ENCODE data around the gene PCNX1.

PCNX1 gene

DNA sequence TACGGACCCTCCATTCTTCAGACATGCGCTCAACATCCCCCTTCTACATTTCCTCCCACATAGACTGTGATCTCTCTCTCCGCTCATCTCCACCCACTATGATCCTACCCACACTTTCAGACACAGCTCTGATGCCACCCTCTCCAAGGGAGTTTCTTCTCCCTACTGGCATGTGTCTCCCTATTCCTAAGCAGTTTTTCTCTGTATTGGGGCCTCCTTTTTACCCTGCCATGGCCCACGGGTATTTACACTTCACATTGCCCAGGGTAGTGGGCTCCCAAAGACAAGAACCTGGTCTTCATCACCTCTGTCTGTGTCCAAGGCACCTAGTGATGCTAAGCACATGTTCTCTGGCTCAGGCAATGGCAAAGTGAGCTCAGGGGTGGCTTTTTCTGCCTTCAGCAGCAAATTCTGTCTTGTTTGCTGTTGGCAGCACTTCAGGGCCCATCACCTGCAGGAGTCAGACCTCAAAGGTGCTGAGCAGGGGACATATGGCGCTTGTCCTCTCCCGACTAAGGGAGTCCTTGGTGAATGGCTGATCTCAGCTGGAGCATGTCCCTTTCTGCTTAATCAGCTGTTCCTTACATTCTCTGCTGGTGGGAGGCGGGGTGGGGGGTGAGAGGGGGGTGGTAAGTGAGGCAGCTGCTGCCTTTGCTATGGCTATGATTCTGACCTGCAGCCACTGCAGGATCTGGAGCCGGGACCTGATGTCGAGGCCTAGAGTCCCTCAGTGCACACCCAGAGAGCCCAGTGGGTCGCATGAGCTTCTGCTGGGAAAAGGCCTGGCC, 256.8 kb downstream of the PCNX1 start:
- TF ChIP-seq ISL1 (CRISPR knock-in tag; IDR thresholded peaks at IDR 0.05) (no peak), CSDC2 (CRISPR knock-in tag; IDR thresholded peaks at IDR 0.05) (no peak), ZFP3 (CRISPR knock-in tag; IDR thresholded peaks at IDR 0.05) (no peak), ESRRG (CRISPR knock-in tag; IDR thresholded peaks at IDR 0.05) (no peak), SNAI2 (CRISPR knock-in tag; IDR thresholded peaks at IDR 0.05) (no peak), PPARA (CRISPR knock-in tag; IDR thresholded peaks at IDR 0.05; ENCODE audit: borderline replicate concordance) (no peak), TCF4 (CRISPR knock-in tag; IDR thresholded peaks at IDR 0.05; ENCODE audit: borderline replicate concordance) (no peak), ZNF70 (CRISPR knock-in tag; IDR thresholded peaks at IDR 0.05) (no peak)
- TF ChIP-seq, protein P1, sequence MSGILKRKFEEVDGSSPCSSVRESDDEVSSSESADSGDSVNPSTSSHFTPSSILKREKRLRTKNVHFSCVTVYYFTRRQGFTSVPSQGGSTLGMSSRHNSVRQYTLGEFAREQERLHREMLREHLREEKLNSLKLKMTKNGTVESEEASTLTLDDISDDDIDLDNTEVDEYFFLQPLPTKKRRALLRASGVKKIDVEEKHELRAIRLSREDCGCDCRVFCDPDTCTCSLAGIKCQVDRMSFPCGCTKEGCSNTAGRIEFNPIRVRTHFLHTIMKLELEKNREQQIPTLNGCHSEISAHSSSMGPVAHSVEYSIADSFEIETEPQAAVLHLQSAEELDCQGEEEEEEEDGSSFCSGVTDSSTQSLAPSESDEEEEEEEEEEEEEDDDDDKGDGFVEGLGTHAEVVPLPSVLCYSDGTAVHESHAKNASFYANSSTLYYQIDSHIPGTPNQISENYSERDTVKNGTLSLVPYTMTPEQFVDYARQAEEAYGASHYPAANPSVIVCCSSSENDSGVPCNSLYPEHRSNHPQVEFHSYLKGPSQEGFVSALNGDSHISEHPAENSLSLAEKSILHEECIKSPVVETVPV (CRISPR knock-in tag; IDR thresholded peaks at IDR 0.05) = no peak
- TF ChIP-seq, protein P2, sequence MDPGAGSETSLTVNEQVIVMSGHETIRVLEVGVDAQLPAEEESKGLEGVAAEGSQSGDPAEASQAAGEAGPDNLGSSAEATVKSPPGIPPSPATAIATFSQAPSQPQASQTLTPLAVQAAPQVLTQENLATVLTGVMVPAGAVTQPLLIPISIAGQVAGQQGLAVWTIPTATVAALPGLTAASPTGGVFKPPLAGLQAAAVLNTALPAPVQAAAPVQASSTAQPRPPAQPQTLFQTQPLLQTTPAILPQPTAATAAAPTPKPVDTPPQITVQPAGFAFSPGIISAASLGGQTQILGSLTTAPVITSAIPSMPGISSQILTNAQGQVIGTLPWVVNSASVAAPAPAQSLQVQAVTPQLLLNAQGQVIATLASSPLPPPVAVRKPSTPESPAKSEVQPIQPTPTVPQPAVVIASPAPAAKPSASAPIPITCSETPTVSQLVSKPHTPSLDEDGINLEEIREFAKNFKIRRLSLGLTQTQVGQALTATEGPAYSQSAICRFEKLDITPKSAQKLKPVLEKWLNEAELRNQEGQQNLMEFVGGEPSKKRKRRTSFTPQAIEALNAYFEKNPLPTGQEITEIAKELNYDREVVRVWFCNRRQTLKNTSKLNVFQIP (CRISPR knock-in tag; IDR thresholded peaks at IDR 0.05; ENCODE audit: borderline replicate concordance, low read depth) = no peak
- TF ChIP-seq, protein P3, sequence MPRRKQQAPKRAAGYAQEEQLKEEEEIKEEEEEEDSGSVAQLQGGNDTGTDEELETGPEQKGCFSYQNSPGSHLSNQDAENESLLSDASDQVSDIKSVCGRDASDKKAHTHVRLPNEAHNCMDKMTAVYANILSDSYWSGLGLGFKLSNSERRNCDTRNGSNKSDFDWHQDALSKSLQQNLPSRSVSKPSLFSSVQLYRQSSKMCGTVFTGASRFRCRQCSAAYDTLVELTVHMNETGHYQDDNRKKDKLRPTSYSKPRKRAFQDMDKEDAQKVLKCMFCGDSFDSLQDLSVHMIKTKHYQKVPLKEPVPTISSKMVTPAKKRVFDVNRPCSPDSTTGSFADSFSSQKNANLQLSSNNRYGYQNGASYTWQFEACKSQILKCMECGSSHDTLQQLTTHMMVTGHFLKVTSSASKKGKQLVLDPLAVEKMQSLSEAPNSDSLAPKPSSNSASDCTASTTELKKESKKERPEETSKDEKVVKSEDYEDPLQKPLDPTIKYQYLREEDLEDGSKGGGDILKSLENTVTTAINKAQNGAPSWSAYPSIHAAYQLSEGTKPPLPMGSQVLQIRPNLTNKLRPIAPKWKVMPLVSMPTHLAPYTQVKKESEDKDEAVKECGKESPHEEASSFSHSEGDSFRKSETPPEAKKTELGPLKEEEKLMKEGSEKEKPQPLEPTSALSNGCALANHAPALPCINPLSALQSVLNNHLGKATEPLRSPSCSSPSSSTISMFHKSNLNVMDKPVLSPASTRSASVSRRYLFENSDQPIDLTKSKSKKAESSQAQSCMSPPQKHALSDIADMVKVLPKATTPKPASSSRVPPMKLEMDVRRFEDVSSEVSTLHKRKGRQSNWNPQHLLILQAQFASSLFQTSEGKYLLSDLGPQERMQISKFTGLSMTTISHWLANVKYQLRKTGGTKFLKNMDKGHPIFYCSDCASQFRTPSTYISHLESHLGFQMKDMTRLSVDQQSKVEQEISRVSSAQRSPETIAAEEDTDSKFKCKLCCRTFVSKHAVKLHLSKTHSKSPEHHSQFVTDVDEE (CRISPR knock-in tag; IDR thresholded peaks at IDR 0.05) = no peak
- TF ChIP-seq, protein P4, sequence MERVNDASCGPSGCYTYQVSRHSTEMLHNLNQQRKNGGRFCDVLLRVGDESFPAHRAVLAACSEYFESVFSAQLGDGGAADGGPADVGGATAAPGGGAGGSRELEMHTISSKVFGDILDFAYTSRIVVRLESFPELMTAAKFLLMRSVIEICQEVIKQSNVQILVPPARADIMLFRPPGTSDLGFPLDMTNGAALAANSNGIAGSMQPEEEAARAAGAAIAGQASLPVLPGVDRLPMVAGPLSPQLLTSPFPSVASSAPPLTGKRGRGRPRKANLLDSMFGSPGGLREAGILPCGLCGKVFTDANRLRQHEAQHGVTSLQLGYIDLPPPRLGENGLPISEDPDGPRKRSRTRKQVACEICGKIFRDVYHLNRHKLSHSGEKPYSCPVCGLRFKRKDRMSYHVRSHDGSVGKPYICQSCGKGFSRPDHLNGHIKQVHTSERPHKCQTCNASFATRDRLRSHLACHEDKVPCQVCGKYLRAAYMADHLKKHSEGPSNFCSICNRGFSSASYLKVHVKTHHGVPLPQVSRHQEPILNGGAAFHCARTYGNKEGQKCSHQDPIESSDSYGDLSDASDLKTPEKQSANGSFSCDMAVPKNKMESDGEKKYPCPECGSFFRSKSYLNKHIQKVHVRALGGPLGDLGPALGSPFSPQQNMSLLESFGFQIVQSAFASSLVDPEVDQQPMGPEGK (CRISPR knock-in tag; IDR thresholded peaks at IDR 0.05; ENCODE audit: borderline replicate concordance) = no peak

More for the DNA sequence above, 256.8 kb downstream of the PCNX1 start:
- ATAC-seq = no peak

Measured in SK-N-SH treated with all-trans-retinoic acid at 6 μM for 48 hours (cell line).